GM21723 (cell line): ENCODE data around the gene ZNF891.

Experiments used
- ATAC-seq: cut with Tn5 transposase; IDR thresholded peaks from one replicate; pipeline ENCODE4 v1.9.1; 2021; ENCODE audit warnings: mild to moderate bottlenecking, moderate library complexity; ENCODE audit not compliant: unreplicated experiment

Gene ZNF891

DNA sequence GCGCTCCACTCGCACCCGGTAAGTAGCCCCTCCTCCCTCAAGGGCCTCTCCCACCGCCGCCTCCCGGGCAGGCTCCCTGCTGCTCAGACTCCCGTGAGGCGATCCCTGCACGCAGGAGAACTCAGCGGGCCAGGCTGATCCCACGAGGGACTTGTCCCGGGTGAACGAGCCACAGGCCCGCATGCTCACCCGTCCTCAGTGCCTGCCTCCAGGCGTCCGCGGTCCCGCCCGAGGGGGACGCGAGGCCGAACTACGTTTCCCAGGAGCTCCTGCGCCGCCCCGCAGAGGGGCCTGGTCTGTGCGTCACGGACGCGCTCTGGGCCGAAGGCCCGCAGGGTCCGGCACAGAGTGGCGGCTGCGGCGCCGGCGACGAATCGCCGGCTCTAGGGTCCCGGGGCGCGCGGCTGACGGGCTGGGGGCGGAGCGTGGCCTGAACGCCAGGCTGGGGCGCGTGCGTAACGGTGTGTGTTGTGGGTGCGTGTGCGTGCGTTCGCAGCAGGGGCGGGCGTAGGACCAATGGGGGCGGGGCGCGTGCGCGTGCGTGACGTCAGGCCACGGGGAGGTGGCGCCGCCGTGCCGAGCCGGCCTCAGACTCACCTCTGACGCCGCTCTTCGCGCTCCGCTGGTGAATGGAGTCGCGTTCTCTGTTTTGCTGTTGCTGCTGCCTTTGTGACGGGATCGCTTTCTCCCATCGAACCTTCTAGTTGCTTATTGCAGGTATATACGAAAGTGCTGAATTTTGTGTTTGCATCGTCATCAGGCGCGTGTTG, at the start of gene ZNF891, which contains the start of gene ZNF10:
Gene ZNF891 (minus strand): TSS at position 237 of the 770 bp plus-strand sequence. CDS start 8,356 bp downstream, outside the sequence.
Gene ZNF10 (plus strand): TSS at position 590 of the 770 bp plus-strand sequence. CDS start 13,866 bp downstream, outside the sequence.
- ATAC-seq = peak; percentile 95

DNA sequence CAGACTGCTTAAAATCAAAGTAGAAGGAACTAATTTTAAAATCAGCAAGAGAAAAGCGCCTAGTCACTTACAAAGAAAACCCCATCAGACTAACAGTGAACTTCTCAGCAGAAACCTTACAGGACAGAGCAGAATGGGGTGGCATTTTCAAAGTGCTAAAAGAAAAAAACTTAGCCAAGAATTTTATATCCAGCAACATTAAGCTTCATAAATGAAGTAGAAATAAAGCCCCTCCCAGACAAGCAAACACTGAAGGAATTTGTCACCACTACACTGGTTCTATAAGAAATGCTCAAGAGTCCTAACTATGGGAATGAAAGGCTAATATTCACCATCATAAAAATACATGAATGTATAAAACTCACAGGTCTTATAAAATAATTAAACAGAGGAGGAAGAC, 44.8 kb upstream of the ZNF891 start:
- no peak for ATAC-seq

DNA sequence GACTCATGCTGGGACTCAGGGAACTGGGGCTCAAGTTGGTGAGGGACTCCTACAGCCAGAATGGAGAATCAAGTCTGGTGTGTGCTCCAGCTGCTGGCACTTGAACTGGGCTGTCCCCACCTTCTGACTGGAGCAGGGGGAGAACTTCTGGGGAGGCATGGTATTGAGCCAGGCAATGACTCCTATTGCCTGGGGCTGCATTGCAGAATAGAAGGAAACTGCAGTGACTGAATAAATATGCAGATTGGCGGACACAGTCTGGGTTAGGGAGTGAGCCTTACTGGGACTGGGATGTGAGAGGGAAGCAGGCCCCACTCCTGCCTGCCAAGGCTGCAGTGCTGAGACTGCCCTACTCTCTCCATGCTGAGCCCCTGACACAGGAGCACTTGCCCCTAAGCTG, 42.4 kb upstream of the ZNF891 start:
- no peak for ATAC-seq

DNA sequence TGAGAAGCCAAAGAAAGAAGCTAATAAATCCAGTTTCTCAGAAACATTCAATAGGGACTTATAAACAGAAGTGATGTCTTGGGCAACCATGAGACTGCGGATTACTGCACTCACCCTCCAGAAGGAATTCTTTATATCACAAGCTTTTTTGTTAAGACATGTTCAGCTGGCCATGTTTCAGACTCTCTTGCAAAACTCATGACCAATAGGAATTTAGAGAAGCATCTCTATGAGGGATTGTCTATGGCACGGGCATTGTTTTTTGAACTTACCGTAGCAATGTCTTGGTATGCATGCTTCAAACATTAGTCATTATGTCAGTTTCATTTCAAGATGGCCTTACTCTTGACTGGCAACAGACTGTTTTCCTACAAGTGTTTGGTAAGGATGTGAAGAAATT, 35.7 kb upstream of the ZNF891 start:
- ATAC-seq = no peak

DNA sequence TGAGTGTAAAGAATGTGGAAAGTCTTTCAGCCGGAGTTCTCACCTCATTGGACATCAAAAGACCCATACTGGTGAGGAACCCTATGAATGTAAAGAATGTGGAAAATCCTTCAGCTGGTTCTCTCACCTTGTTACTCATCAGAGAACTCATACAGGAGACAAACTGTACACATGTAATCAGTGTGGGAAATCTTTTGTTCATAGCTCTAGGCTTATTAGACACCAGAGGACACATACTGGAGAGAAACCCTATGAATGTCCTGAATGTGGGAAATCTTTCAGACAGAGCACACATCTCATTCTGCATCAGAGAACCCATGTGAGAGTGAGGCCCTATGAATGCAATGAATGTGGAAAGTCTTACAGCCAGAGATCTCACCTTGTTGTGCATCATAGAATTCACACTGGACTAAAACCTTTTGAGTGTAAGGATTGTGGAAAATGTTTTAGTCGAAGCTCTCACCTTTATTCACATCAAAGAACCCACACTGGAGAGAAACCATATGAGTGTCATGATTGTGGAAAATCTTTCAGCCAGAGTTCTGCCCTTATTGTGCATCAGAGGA, 26.1 kb upstream of the ZNF891 start:
- ATAC-seq = no peak

DNA sequence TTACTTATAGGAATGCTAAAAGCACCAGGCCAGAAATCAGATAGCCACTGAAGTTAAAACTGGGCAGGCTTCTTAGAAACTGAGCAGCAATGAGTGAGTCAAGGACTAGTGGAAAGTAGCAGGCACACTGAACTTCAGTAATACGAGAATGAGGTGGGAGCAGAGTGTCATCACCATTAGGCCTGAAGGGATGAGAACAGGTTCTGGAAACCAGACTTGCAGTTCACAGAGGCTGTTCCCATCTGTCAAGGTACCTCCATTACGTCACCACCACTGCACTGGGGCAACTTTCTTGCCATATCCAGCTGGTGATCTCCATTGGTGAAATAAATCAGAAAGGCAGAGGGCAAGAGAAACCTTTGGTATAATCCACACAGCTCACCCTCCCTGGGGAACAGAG, 15.9 kb upstream of the ZNF891 start:
- no peak for ATAC-seq

DNA sequence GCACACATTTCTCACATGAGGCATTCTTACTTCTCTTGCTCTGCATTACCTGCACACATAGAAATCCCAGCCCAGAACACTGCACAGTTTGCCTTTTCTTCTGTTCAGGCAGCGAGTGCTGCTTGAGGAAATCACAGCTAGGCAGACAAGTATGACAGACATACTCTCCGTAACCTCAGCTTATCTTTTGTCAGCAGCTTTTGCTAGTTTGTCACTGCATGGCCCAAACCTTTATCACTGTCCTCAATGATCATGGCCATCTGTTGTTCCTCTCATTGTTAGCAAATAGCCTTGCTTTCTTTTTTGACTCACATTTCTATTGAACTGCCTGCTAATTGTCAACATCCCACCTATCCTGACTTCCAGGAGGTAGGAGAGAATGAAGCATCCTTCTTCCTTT, 5.7 kb upstream of the ZNF891 start:
- ATAC-seq = no peak

DNA sequence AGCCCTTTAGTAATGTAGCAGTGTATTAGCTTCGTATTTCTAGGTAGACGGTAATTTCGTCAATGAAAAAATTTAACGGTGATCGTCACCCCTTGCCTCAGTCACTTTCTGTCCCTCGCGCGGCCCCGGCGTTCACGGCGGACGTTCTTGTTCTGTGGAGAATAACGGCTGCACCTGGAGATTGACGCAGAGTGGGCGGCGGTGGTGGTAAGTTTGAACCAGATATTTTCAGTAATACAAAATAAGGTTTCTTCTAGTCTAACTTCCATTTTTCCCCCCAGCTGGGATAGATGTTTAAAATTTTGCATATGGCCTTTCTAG, 694 bp upstream of the ZNF891 start:
- peak; percentile 3 for ATAC-seq

DNA sequence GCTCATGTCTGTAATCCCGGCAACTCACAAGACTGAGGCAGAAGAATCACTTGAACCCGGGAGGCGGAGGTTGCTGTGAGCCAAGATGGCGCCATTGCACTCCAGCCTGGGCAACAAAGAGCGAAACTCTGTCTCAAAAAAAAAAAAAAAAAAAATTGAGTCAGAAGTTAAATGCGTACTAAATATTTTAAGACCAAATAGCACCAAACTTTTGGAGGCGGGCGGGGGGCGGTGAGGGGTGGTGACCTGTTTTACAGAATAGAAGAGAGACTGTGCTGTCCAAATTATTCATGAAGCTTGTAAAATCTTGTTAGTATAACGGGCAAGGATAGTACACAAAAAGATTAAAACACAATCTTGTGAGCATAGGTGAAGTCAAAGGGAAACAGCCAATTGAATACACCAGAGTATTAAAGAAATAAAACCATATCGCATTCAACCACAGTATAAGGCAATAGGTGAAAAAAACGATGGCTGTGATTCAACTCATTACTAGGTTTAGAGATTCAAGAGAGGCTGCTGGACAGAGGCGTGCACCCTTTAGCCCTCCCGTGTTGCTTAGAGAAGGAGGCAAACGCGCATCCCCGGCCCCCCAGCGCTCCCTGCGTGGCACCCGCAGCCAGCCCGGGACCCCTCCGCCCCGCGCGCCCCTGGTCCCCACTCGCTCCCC, 571 bp downstream of the ZNF891 start:
- ATAC-seq = no peak

DNA sequence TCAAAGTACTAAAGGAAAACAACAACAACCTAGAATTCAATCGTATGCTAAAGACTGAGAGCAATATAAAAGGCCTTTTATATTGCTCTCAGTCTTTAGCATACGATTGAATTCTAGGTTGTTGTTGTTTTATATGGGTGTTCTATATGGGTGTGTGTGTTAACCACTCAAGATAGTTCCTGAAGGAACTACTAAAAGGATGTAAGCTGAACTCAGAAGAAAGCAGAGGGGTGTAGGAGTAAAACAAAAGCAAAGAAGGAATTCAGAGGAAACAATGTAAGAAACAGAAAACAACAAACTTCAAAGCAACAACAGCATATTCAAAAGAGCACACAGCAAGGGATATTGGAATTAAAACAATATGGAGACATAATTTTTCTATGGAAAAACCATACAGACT, 5.4 kb downstream of the ZNF891 start:
- ATAC-seq = no peak

DNA sequence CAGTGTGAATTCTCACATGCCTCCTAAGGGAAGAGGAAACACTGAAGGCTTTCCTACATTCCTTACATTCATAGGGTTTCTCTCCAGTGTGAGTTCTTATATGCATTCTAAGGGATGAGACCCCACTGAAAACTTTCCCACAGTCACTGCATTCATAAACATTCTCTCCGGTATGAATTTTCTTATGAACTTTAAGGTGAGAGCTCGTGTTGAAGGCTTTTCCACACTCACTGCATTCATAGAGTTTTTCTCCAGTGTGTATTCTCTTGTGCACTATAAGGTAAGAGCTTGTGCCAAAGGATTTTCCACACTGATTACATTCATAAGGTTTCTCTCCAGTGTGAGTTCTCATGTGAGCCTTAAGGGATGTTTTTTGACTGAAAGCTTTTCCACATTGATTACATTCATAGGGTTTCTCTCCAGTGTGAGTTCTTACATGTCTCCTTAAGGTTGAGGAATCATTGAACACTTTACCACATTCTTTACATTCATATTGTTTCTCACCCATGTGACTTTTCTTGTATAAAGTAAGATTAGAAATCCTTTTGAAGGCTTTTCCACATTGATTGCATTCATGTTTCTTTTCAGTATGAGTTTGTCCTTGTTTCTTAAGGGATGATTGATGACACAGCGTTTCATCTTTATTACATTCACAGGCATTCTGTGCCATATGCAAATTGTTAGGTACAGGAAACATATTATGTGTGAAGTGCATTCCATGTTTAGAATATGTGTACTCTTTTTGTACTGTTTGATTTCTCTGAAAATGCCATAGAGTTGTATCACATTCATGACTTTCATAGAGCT, 9.5 kb downstream of the ZNF891 start:
- ATAC-seq = no peak

DNA sequence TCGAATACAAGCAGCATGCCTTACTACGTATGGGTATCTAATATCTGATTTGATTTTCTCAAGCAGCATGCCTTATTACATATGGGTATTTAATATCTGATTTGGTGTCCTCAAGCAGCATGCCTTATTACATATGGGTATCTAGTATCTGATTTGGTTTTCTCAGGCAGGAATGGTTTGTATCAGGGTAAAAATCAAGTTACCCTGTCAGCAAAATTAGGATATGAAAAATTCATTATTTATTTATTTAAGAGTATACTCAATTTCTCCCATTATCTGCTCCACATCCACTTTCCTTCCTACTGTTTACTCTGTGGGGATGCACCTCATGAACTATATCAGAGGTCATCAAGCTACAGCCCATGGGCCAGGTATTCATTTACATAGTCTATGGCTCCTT, 21.9 kb downstream of the ZNF891 start:
- no peak for ATAC-seq

DNA sequence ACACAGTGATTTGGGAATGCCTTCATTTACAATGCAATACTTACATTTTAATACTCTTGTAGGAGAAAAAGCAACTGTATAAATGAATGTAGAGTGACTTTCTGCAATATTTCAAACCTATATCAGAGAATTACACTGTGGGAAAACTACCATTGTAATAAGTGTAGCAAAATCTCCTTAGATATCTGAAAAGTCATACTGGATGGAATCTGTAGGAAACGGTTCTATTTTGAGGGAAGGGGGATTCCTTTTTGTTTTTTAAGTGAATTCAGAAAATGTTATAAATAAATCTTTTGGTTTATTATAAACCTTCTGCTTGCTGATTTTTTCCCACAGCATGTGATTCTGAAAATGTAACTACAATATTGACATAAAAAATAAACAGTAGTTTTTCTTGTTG, 23.0 kb downstream of the ZNF891 start:
- ATAC-seq = no peak

DNA sequence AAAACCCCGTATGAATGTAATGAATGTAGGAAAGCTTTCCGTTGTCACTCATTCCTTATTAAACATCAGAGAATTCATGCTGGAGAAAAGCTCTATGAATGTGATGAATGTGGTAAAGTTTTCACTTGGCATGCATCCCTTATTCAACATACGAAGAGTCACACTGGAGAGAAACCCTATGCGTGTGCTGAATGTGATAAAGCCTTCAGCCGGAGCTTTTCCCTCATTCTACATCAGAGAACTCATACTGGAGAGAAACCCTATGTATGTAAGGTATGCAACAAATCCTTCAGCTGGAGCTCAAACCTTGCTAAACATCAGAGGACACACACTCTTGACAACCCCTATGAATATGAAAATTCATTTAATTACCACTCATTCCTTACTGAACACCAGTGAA, 23.8 kb downstream of the ZNF891 start:
- no peak for ATAC-seq

DNA sequence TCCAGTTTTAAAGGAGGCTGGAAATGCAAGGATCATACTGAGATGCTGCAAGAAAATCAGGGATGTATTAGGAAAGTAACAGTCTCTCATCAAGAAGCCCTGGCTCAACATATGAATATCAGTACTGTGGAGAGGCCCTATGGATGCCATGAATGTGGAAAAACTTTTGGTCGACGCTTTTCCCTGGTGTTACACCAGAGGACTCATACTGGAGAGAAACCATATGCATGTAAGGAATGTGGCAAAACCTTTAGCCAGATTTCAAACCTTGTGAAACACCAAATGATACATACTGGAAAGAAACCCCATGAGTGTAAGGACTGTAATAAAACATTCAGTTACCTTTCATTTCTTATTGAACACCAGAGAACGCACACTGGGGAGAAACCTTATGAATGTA, 24.5 kb downstream of the ZNF891 start:
- ATAC-seq = no peak

DNA sequence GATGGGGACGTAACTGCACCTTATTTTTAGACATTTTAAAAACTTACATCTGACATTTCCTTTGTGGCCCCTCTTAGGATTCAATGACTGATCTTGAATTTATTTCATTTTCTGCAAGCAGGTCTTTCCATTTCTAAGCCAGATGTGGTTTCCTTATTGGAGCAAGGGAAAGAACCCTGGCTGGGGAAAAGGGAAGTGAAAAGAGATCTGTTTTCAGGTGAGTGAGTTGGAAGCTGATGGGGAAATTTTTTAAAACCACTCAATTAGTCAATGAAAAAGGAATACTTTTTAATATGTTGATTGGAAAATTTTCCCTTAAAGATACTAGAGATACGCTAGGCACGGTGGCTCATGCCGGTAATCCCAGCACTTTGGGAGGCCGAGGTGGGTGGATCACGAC, 46.7 kb downstream of the ZNF891 start:
- no peak for ATAC-seq

DNA sequence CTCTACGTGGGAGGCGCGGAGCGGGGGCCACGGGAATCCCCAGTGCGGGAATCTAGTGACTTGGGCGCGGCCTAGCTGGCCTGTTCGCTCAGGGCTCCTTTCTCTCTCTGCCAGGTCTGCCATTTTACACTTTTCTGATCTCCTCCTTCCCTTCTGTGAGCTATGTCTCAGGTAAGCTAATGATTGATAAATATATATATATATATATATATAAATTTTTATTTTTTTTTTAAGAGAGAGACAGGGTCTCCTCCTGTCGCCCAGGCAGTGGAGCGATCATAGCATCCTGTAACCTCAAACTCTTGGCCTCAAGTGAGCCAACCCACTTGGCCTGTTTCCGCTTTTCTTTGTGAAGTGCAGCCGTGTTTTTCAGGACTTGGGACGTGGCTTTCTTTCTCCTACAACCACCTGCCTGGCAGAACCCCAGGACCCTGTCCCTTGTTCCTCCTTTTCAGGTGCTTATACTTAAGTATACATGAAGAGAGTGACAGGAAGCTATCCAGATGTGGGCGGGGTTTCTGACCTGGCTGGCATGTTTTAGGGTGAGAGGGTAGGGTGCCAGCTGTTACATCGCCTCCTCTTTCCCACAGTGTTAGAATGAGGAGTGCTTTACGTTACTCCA, 48.8 kb downstream of the ZNF891 start:
- no peak for ATAC-seq

DNA sequence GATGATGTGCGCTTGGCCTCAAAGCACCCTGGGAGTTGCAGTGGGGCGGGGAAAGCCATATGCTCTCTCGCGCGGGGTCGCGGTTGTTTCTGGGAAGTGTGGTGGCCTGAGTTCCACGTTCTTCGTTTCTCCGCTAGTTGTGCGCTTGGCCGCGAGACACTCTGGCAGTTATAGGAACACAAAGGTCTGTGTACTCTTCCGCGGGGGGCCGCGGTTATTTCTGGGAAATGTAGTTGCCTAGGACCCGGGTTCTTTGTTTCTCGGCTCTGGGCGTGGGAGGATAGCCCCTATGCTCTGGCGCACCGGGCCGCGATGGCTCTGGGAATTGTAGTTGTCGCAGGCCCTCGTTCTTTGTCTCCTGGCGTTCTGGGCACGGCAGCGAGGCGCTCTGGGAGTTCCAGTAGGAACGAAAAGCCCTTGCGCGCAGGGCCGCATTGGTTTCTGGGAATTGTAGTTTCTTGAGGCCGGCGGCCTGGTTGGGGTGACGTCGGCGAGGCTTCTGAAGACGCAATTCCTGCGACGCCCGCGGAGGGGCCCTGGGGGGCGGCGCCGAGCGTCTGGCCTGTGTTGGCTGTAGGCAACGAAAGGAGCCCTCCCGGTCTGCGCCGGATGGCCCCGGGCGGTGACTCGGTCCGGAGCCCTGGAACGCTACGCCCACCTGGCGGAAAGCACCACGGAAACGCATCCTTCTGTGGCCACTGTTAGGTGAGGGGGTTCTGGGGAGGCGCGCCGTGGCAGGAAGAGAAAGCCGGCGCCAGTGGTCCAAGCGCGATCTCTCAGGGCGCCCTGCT, 49.5 kb downstream of the ZNF891 start, which contains the start of gene ZNF140:
Gene ZNF140 (plus strand): TSS at position 556 of the 791 bp plus-strand sequence. CDS start 398 bp downstream, outside the sequence.
- ATAC-seq = peak; percentile 77

DNA sequence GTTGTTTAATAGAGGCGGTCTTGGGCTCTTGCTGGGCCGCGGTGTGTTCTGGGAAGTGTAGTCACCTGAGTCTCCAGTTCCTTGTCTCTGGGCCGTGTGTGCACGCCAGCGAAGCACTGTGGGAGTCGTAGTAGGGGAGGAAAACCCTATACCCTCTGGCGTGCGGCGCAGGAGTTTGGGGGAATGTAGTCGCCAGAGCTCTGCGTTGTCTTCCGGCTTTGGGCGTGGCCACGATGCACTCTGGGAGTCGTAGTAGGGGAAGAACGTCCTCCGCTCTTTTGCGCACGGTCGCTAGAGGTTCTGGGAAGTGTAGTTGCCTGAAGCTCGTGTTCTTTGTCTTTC, 50.1 kb downstream of the ZNF891 start:
- peak; percentile 85 for ATAC-seq

DNA sequence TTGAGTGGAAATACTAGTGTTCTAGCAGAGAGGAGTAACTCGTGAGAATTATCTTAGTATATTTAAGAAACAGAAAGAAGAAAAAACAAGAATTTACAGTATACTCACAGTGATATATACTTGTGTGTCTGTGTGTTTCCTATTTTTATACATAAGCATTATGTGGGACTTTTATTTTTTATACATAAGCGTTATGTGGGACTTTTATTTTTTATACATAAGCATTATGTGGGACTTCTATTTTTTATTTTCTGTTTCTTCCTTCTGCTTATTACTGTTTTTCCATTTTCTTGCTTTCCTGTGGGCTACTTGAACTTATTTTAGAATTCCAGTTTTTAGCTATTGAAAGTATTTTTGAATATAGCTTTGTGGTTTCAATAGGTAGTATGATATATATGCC, 56.2 kb downstream of the ZNF891 start:
- ATAC-seq = no peak
